Keratinocyte (primary cell): ENCODE data around the gene SLC18A2. TPM values are rescaled to one million over a fixed set of nuclear protein-coding genes. Genes with fewer than 3 reads are reported as not detected.

Source experiments
- DNase-seq: peaks from one replicate; pipeline ENCODE4 v3.0.0-alpha.2; 2011; ENCODE audit warnings: low read depth, missing footprints, low spot score
- FAIRE-seq: peaks from 2 replicates; lab custom pipeline; 2011; peaks lifted over from hg19 to GRCh38; lab: Jason Lieb, UNC
- H2AFZ ChIP-seq: 2 replicates; pipeline ENCODE4 v1.6.0; 2012; ENCODE audit warnings: low read length, control low read depth, inconsistent platforms; ENCODE audit not compliant: control insufficient read depth
- H3K27ac ChIP-seq: 2 replicates; pipeline ENCODE4 v1.5.1; 2011; ENCODE audit warnings: low read length; ENCODE audit not compliant: control insufficient read depth, insufficient read depth
- H3K27me3 ChIP-seq: 3 replicates; pipeline ENCODE4 v1.6.0; 2011; ENCODE audit warnings: low read length; ENCODE audit not compliant: control insufficient read depth, insufficient read depth; ENCODE audit errors: extremely low read depth
- H3K36me3 ChIP-seq, 2 experiments: 2 replicates in 1 of 2; 3 replicates in 1 of 2; pipeline ENCODE4 v1.5.1; 2011; ENCODE audit warnings: low read length in 2 of 2, mild to moderate bottlenecking in 1 of 2; ENCODE audit not compliant: control insufficient read depth in 2 of 2, insufficient read depth in 2 of 2; ENCODE audit errors: extremely low read depth in 1 of 2
- H3K4me1 ChIP-seq: 3 replicates; pipeline ENCODE4 v1.5.1; 2011; ENCODE audit warnings: low read length; ENCODE audit not compliant: control insufficient read depth, insufficient read depth; ENCODE audit errors: extremely low read depth
- H3K4me2 ChIP-seq: 3 replicates; pipeline ENCODE4 v1.6.0; 2011; ENCODE audit warnings: low read depth, low read length; ENCODE audit not compliant: control insufficient read depth, insufficient read depth; ENCODE audit errors: extremely low read depth
- H3K4me3 ChIP-seq, 3 experiments: fragments of 200-600 bp in 1 of 3; sonication (generic) in 1 of 3; 2 replicates in 2 of 3; 3 replicates in 1 of 3; pipeline ENCODE4 v1.5.1; 2011 to 2016; ENCODE audit warnings: low read length in 3 of 3, mild to moderate bottlenecking in 3 of 3, control low read depth in 2 of 3, inconsistent platforms in 1 of 3, low read depth in 1 of 3, mixed read lengths in 1 of 3, mixed run types in 1 of 3, moderate library complexity in 1 of 3; ENCODE audit not compliant: control insufficient read depth in 2 of 3, insufficient read depth in 2 of 3; ENCODE audit errors: extremely low read depth in 1 of 3
- H3K79me2 ChIP-seq: 2 replicates; pipeline ENCODE4 v1.6.0; 2012; ENCODE audit warnings: low read length; ENCODE audit not compliant: control insufficient read depth, insufficient read depth
- H3K9ac ChIP-seq: 3 replicates; pipeline ENCODE4 v1.6.0; 2011; ENCODE audit warnings: low read length; ENCODE audit not compliant: control insufficient read depth, insufficient read depth; ENCODE audit errors: extremely low read depth
- H3K9me1 ChIP-seq: 3 replicates; pipeline ENCODE4 v1.6.0; 2011; ENCODE audit warnings: low read length; ENCODE audit not compliant: control insufficient read depth, insufficient read depth; ENCODE audit errors: extremely low read depth
- H3K9me3 ChIP-seq: 2 replicates; pipeline ENCODE4 v1.5.1; 2012; ENCODE audit warnings: low read depth, low read length; ENCODE audit not compliant: control insufficient read depth
- H4K20me1 ChIP-seq: 3 replicates; pipeline ENCODE4 v1.6.0; 2011; ENCODE audit warnings: low read length; ENCODE audit not compliant: control insufficient read depth, insufficient read depth; ENCODE audit errors: extremely low read depth
- CTCF ChIP-seq, 3 experiments: IDR thresholded peaks in 1 of 3; conservative IDR thresholded peaks in 1 of 3; optimal IDR thresholded peaks in 1 of 3; 2 replicates in 2 of 3; 3 replicates in 1 of 3; pipeline versions ENCODE3 to v1.5.1; 2011; ENCODE audit warnings: low read length in 3 of 3, mild to moderate bottlenecking in 3 of 3, moderate library complexity in 2 of 3, control low read depth in 1 of 3, inconsistent platforms in 1 of 3; ENCODE audit not compliant: insufficient read depth in 2 of 3; ENCODE audit errors: extremely low read depth in 1 of 3
- EZH2 ChIP-seq: IDR thresholded peaks from one replicate; pipeline ENCODE4 v1.6.1; 2012; ENCODE audit warnings: inconsistent platforms, mild to moderate bottlenecking, low read length, moderate library complexity
- dilution Hi-C: fragments of 300-500 bp; cut with MboI; formaldehyde crosslinking; loops from one replicate; pipeline ENCODE4 v1.7.0; 2020; ENCODE audit warnings: low sequenced_read_pairs; ENCODE audit not compliant: extremely low pct_ligation_motif_present
- polyA plus RNA-seq, 5 experiments: library from polyadenylated mRNA; depleted of rRNA in 3 of 5; stranded (reverse) in 3 of 5; stranded (forward) in 1 of 5; unstranded in 1 of 5; fragments of >200 nt; gene quantifications; 1 replicate in 1 of 5; 2 replicates in 3 of 5; 3 replicates in 1 of 5; pipeline versions ENCODE4 v1.2.1 to v1.2.3, GENCODE V29; 2011 to 2012; ENCODE audit warnings: missing spikeins in 2 of 5, low read depth in 1 of 5, low replicate concordance in 1 of 5

SLC18A2 gene
- polyA plus RNA-seq, 1 donor (not counting 4 experiments of a cell fraction or from before 2014, with no cell fraction given) = not detected

GRCh38 chr10:117327262-117327661, 86.3 kb downstream of the SLC18A2 start:
- dilution Hi-C loops = no loop called here
- FAIRE-seq = no peak
- no peak overlapping the region for H3K4me2 ChIP-seq

More at GRCh38 chr10:117327262-117327661, 86.3 kb downstream of the SLC18A2 start:
- no peak for TF ChIP-seq CTCF (optimal IDR thresholded peaks at IDR 0.05 in 1 of 3, IDR thresholded peaks at IDR 0.05 in 1 of 3, conservative IDR thresholded peaks at IDR 0.05 in 1 of 3; ENCODE audit: extremely low read depth in 1 of 3, insufficient read depth in 2 of 3, low read length in 3 of 3)
- TF ChIP-seq EZH2 = no peak
- Histone ChIP-seq H3K9ac (no peak overlapping the region), H3K27me3 (no peaks in the 10 kb centered on the region), H3K9me1 (no peaks in the 10 kb centered on the region), H3K9me3 (no peaks in the 10 kb centered on the region), H3K79me2 (peaks cover 44% of the 10 kb centered on the region), H4K20me1 (no peaks in the 10 kb centered on the region), H3K4me3 (no peak overlapping the region), H2AFZ (no peak overlapping the region), H3K27ac (no peak overlapping the region), H3K36me3 (no peaks in the 10 kb centered on the region), H3K4me1 (no peaks in the 10 kb centered on the region)
- no peak for DNase-seq

Other genes with a start within 250 kb of the SLC18A2 start
- gene SHTN1, start 235.9 kb upstream of the SLC18A2 start, polyA plus RNA-seq = 11.5 to 21.3 TPM (median 16.0 TPM) in 3 replicates
- 0.03 to 0.04 TPM in 2 of 3 replicates, not detected in the other for gene VAX1, start 102.8 kb upstream of the SLC18A2 start, polyA plus RNA-seq
- not detected in 3 replicates for gene KCNK18, start 43.6 kb upstream of the SLC18A2 start, polyA plus RNA-seq
- 17.6 to 30.7 TPM (median 24.3 TPM) in 3 replicates for gene PDZD8, start 134.3 kb downstream of the SLC18A2 start, polyA plus RNA-seq